IMR-90 (cell line): ENCODE data around the gene CREBBP. TPM values are rescaled to one million over a fixed set of nuclear protein-coding genes. Genes with fewer than 3 reads are reported as not detected.

Experiments used
- ATAC-seq: fragments of 200-7000 bp; cut with Tn5 transposase; 2 replicates; pipeline ENCODE4 v1.9.1; 2020; ENCODE audit warnings: low read depth, mild to moderate bottlenecking, moderate library complexity
- BruUV-seq: library from RNA; stranded (reverse); fragments of 400-500 nt; replicated peaks from 2 replicates; lab custom pipeline; 2021; lab: Mats Ljungman, UMichigan
- CTCF ChIA-PET: fragments of 300-600 bp; formaldehyde crosslinking; extraction: SDS; loops from one replicate; lab custom pipeline; 2021; ENCODE audit warnings: antibody characterized with exemption; lab: Yijun Ruan, JAX
- POLR2A ChIA-PET: fragments of 300-600 bp; sonication (Branson Sonifier 250); formaldehyde crosslinking; loops from one replicate; lab custom pipeline; 2022; ENCODE audit warnings: antibody characterized with exemption; ENCODE audit not compliant: unreplicated experiment; lab: Charles Lee
- DNase-seq: peaks from one replicate; pipeline ENCODE4 v3.0.0; 2013
- H2AFZ ChIP-seq: replicated peaks from 2 replicates; pipeline ENCODE3; 2013; ENCODE audit warnings: low read length, mild to moderate bottlenecking; ENCODE audit not compliant: poor library complexity
- H2AK5ac ChIP-seq: 2 replicates; pipeline ENCODE4 v1.6.1; 2013; ENCODE audit warnings: low read depth, low read length, inconsistent platforms
- H2AK9ac ChIP-seq: replicated peaks from 2 replicates; pipeline ENCODE3; 2013; ENCODE audit warnings: mild to moderate bottlenecking, low read depth, low read length, moderate library complexity; ENCODE audit not compliant: poor library complexity
- H2BK120ac ChIP-seq: 2 replicates; pipeline ENCODE4 v1.6.1; 2013; ENCODE audit warnings: low read depth, low read length, inconsistent platforms
- H2BK15ac ChIP-seq: 3 replicates; pipeline ENCODE4 v1.6.1; 2013; ENCODE audit warnings: low read depth, low read length, inconsistent platforms
- H2BK20ac ChIP-seq: 2 replicates; pipeline ENCODE4 v1.6.1; 2013; ENCODE audit warnings: low read depth, mild to moderate bottlenecking, inconsistent platforms, low read length, moderate library complexity
- H2BK5ac ChIP-seq: 2 replicates; pipeline ENCODE4 v1.6.1; 2013; ENCODE audit warnings: mild to moderate bottlenecking, low read depth, low read length, inconsistent platforms; ENCODE audit not compliant: poor library complexity, severe bottlenecking
- H3K14ac ChIP-seq: replicated peaks from 2 replicates; pipeline ENCODE4 v1.6.1; 2013; ENCODE audit warnings: low read depth, low read length, inconsistent platforms
- H3K18ac ChIP-seq: 2 replicates; pipeline ENCODE4 v1.6.1; 2013; ENCODE audit warnings: low read depth, low read length, control low read depth
- H3K23ac ChIP-seq: 2 replicates; pipeline ENCODE4 v1.6.1; 2013; ENCODE audit warnings: low read depth, low read length, inconsistent platforms
- H3K27ac ChIP-seq: 2 replicates; pipeline ENCODE4 v1.5.1; 2013; ENCODE audit warnings: mild to moderate bottlenecking, control low read depth, low read length; ENCODE audit not compliant: insufficient read depth
- H3K27me3 ChIP-seq: 2 replicates; pipeline ENCODE4 v1.6.1; 2013; ENCODE audit warnings: low read length; ENCODE audit not compliant: control insufficient read depth, insufficient read depth
- H3K36me3 ChIP-seq: 2 replicates; pipeline ENCODE4 v1.6.1; 2013; ENCODE audit warnings: low read length, mixed read lengths; ENCODE audit not compliant: control insufficient read depth, insufficient read depth
- H3K4ac ChIP-seq: 2 replicates; pipeline ENCODE4 v1.6.1; 2013; ENCODE audit warnings: low read depth, low read length, inconsistent platforms
- H3K4me1 ChIP-seq: 2 replicates; pipeline ENCODE4 v1.6.1; 2013; ENCODE audit warnings: low read length, mixed read lengths; ENCODE audit not compliant: control insufficient read depth, insufficient read depth
- H3K4me2 ChIP-seq: 2 replicates; pipeline ENCODE4 v1.6.1; 2013; ENCODE audit warnings: low read depth, mild to moderate bottlenecking, control low read depth, low read length, moderate library complexity
- H3K4me3 ChIP-seq: 2 replicates; pipeline ENCODE4 v1.5.1; 2013; ENCODE audit warnings: low read depth, mild to moderate bottlenecking, control low read depth, low read length, moderate library complexity; ENCODE audit not compliant: insufficient read depth
- H3K56ac ChIP-seq: 2 replicates; pipeline ENCODE4 v1.6.1; 2013; ENCODE audit warnings: low read length, inconsistent platforms; ENCODE audit not compliant: insufficient read depth; ENCODE audit errors: extremely low read depth
- H3K79me1 ChIP-seq, 2 experiments: 2 replicates each; pipeline ENCODE4 v1.6.1; 2013; ENCODE audit warnings: low read length in 2 of 2, inconsistent platforms in 1 of 2, low read depth in 1 of 2
- H3K9ac ChIP-seq: 2 replicates; pipeline ENCODE4 v1.6.1; 2013; ENCODE audit warnings: low read depth, low read length, control low read depth
- H3K9me1 ChIP-seq: 2 replicates; pipeline ENCODE4 v1.6.1; 2013; ENCODE audit warnings: low read length, inconsistent platforms; ENCODE audit not compliant: insufficient read depth
- H3K9me3 ChIP-seq: 2 replicates; pipeline ENCODE4 v1.6.1; 2013; ENCODE audit warnings: low read length; ENCODE audit not compliant: control insufficient read depth, insufficient read depth
- H4K20me1 ChIP-seq: 2 replicates; pipeline ENCODE4 v1.6.1; 2013; ENCODE audit warnings: low read length, inconsistent platforms; ENCODE audit not compliant: insufficient read depth
- H4K5ac ChIP-seq: 2 replicates; pipeline ENCODE4 v1.6.1; 2013; ENCODE audit warnings: mild to moderate bottlenecking, low read depth, low read length, control low read depth
- H4K8ac ChIP-seq, 2 experiments: 2 replicates each; pipeline ENCODE4 v1.6.1; 2013; ENCODE audit warnings: low read depth in 2 of 2, low read length in 2 of 2, control low read depth in 1 of 2, inconsistent platforms in 1 of 2
- H4K91ac ChIP-seq: 2 replicates; pipeline ENCODE4 v1.6.1; 2013; ENCODE audit warnings: low read depth, low read length, inconsistent platforms; ENCODE audit not compliant: insufficient read depth
- CTCF ChIP-seq: conservative IDR thresholded peaks from 2 replicates; pipeline ENCODE4 v1.5.1; 2012; ENCODE audit warnings: mild to moderate bottlenecking, low read depth, low read length, improper control_type of control experiment
- MAZ ChIP-seq: IDR thresholded peaks from 2 replicates; pipeline ENCODE4 v1.6.1; 2012; ENCODE audit warnings: low read depth, mild to moderate bottlenecking, low read length, improper control_type of control experiment, moderate library complexity, borderline replicate concordance
- MXI1 ChIP-seq: IDR thresholded peaks from 2 replicates; pipeline ENCODE4 v1.6.1; 2012; ENCODE audit warnings: low read depth, mild to moderate bottlenecking, low read length, moderate library complexity, borderline replicate concordance
- POLR2A ChIP-seq: IDR thresholded peaks from 2 replicates; pipeline ENCODE4 v1.6.1; 2012; ENCODE audit warnings: mild to moderate bottlenecking, low read depth, low read length
- RAD21 ChIP-seq: IDR thresholded peaks from 2 replicates; pipeline ENCODE4 v1.6.1; 2012; ENCODE audit warnings: low read length, improper control_type of control experiment
- RCOR1 ChIP-seq: IDR thresholded peaks from 2 replicates; pipeline ENCODE4 v1.6.1; 2012; ENCODE audit warnings: mild to moderate bottlenecking, low read length, improper control_type of control experiment; ENCODE audit not compliant: insufficient replicate concordance
- whole genome bisulfite sequencing, 2 experiments: methylation state at CpG; one replicate each; pipeline versions ENCODE4 v1.1.5 to v1.1.7; 2013; ENCODE audit warnings: missing lambda C conversion rate in 2 of 2; ENCODE audit not compliant: insufficient read length in 1 of 2; ENCODE audit errors: extremely low coverage in 2 of 2; 5-methylcytosine and 5-hydroxymethylcytosine counted together
- dilution Hi-C: fragments of 300-500 bp; cut with HindIII; formaldehyde crosslinking; loops from one replicate; pipeline ENCODE4 v1.14.3; 2018; ENCODE audit warnings: low sequenced_read_pairs; ENCODE audit not compliant: unreplicated experiment
- in situ Hi-C: fragments of 300-500 bp; cut with MboI; formaldehyde crosslinking; loops from 3 replicates; pipeline ENCODE4 v1.14.3; 2019; ENCODE audit warnings: low sequenced_read_pairs, inconsistent platforms, mixed read lengths
- intact Hi-C: fragments of 100-400 bp; cut with micrococcal nuclease; formaldehyde crosslinking; loops from 2 replicates; pipeline ENCODE4 v1.10.0; 2022
- polyA plus RNA-seq, 3 experiments: library from polyadenylated mRNA; depleted of rRNA; stranded (reverse); fragments of >200 nt; gene quantifications; 2 replicates each; pipeline ENCODE4 v1.2.3, GENCODE V29; 2012; ENCODE audit warnings: low replicate concordance in 1 of 3
- total RNA-seq: library from RNA; depleted of rRNA; stranded (reverse); fragments of >200 nt; gene quantifications from 2 replicates; pipeline ENCODE4 v1.2.3, GENCODE V29; 2012

Gene CREBBP
- total and polyA plus RNA-seq, 2 of the 4 experiments (the other 2 are of a cell fraction) = 7.3 to 12.5 TPM

GRCh38 chr16:3781421-3781820 lies 99.1 kb downstream of the CREBBP start:
- Histone ChIP-seq H2BK120ac (no peak overlapping the region), H3K9ac (no peak overlapping the region), H3K4me3 (no peak overlapping the region), H3K23ac (no peak overlapping the region), H3K56ac (no peak overlapping the region), H2AK9ac (no peak overlapping the region), H3K27ac (no peak overlapping the region), H3K27me3 (no peaks in the 10 kb centered on the region), H3K9me1 (peaks cover 14% of the 10 kb centered on the region), H4K8ac (no peak overlapping the region), H3K4me2 (no peak overlapping the region), H4K91ac (no peak overlapping the region), H2BK20ac (no peak overlapping the region), H4K5ac (no peak overlapping the region), H3K9me3 (no peaks in the 10 kb centered on the region), H2AFZ (no peak overlapping the region), H4K20me1 (peaks cover 42% of the 10 kb centered on the region), H2BK5ac (no peak overlapping the region), H2BK15ac (no peak overlapping the region), H2AK5ac (no peak overlapping the region), H3K4ac (no peak overlapping the region), H3K36me3 (peaks cover 46% of the 10 kb centered on the region), H3K79me1 (peaks cover 33 to 79% of the 10 kb centered on the region in 2 experiments), H3K4me1 (no peaks in the 10 kb centered on the region), H3K18ac (no peak overlapping the region), H3K14ac (no peak overlapping the region)
- ChIA-PET CTCF (no interaction called here), POLR2A (no interaction called here)
- no peak for ATAC-seq
- intact Hi-C loops (no loop called here), dilution Hi-C loops (no loop called here), in situ Hi-C loops (no loop called here)
- DNase-seq = no peak
- no CpG with 5 or more reads among the region's 4 CpGs for WGBS, 2 experiments
- no peak for TF ChIP-seq MXI1
- no peak for TF ChIP-seq MAZ
- TF ChIP-seq CTCF = no peak
- TF ChIP-seq POLR2A = no peak
- no peak for TF ChIP-seq RAD21
- no peak for TF ChIP-seq RCOR1
- no TSS peak for BruUV-seq
